SH-SY5Y (cell line): ENCODE results near the gene GPR157.

Experiments
- GATA2 ChIP-seq: IDR thresholded peaks from 2 replicates; pipeline ENCODE4 v1.6.1; 2011; ENCODE audit warnings: mild to moderate bottlenecking, low read depth, low read length
- GATA3 ChIP-seq: IDR thresholded peaks from 2 replicates; pipeline ENCODE4 v1.6.1; 2011; ENCODE audit warnings: low read depth, mild to moderate bottlenecking, low read length, moderate library complexity

Gene GPR157

GRCh38 chr1:9128520-9129265, at the start of gene GPR157:
GPR157 (minus strand) TSS chr1:9129102; CDS start chr1:9129027, 75 bp downstream.
- TF ChIP-seq GATA3: no peak
- no peak for TF ChIP-seq GATA2

- no peak for TF ChIP-seq GATA3
- no peak for TF ChIP-seq GATA2
Observed at GRCh38 chr1:9174762-9175161, 45.9 kb upstream of the GPR157 start.

DNA sequence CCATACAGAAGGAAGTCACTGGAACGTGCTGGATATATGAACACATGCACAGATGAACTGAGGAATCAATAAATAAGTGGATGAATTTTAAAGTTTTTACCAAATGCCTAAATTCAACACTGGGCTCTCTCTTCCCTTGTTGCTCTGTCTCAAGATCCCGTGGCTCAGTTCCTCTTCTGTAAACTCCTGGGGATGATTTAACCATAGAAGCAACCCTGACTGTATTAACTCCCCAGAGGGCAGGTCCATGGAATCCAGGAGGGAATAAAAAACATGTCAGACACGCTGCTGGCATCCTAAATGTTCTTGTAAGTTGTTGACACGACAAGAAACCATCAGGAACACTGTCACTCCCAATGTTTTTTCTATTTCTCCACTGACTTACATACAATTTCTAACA, 45.3 kb upstream of the GPR157 start:
- no peak for TF ChIP-seq GATA2
- TF ChIP-seq GATA3: no peak

DNA sequence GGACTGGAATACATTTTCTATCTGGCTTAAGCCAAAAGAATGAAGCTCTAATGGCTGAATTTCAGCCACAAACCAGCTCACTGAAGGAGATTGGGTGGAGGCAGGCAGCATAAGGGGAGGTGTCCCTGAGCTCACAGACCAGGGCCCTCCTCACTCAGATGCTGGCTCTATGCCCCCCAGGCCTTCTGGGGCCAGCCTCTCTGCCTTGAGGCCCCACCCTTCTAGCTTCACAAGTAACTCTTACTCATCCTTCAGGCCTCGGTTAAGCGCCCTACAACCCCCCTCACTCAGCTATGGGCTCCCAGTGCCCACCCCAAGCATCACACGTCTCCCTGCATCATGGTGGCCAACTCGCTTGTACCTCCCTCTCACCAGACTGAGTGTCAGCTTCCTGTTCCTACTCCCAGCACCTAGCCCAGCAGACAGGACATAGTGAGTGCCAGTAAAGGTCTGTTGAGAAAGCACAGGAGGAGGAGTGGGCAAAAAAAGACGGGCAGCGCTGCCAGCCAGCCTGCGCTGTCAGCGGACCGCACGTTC, 40.8 kb upstream of the GPR157 start:
- TF ChIP-seq GATA3: no peak
- no peak for TF ChIP-seq GATA2

DNA sequence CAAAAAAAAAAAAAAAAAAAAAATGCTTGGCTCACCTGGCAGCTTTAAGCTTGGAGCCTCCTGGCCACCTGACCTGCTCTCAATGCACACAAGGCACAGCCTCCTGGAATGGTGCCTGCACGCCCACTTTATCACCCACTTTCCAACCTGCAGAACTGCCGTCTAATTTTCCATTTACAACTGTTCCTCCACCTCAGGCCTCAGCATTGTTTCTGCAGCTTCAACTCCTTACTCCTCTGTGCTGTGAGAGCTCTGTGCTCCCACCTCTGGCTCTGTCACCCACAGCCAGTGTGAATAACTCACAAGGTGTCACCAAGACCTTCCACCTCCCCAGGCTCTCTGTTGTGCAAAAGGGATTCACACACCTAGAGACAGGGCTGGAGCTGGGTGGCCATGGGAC, 38.7 kb upstream of the GPR157 start:
- TF ChIP-seq GATA2 (no peak), GATA3 (no peak)

DNA sequence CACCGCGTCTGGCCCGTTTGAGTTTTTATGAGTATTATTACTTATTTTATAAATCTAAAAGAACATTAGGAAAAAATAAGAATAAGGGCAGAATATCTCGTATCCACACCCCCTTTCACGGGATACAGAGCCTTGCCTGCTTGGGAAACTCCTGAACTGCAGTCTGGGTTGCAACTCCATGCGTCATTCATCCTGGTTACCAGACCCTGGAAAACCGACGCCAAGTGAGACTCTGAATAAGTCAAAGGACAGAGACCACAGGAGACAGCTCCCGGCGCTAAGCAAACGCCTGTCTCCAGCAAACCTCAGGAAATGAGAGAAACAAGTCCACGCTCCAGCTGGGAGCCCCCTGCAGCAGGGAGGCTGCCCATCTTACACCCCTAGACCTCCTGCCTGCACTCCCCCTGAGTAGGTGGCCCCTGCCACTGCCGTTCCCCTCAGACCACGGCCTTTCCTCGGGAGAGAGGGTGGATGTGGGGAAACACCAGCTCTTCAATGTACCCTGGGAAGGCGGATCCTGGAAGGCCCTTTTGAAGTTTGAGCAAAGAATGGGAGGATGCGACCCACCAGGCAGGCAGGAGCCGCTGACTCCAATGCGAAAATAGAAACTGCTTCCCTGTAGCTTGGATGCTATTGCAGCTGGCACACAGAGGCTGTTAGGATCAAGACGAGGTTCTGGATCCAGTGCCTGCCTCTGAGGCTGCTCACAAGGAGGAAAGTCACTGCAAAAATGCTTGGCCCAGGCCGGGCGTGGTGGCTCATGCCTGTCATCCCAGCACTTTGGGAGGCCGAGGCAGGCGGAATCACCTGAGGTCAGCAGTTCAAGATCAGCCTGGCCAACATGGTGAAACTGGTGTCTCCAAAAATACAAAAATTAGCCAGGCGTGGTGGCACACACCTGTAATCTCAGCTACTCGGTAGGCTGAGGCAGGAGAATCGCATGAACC, 37.7 kb upstream of the GPR157 start:
- TF ChIP-seq GATA2: no peak
- no peak for TF ChIP-seq GATA3

- TF ChIP-seq GATA2 (no peak), GATA3 (no peak)
Observed at GRCh38 chr1:9165396-9165795, 36.5 kb upstream of the GPR157 start.

DNA sequence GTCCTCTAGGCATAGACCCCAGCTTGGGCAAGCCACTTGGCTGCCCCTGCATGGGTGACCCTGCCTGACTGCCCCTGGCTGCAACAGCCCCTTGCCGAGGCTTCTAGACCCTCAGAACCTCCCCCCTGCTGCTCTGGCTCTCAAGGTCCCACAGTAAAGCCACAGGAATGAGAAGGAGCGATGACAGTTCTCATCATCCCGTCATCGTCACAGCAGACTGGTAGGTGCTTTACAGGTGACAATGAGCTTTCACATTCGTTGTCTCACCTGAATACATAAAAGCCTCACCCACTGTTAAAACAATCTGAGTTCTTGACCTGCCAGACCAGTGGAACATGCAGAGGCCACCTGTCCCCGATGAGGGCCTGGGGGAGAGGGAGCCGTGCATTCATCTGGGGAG, 36.0 kb upstream of the GPR157 start:
- TF ChIP-seq GATA3 (no peak), GATA2 (no peak)

DNA sequence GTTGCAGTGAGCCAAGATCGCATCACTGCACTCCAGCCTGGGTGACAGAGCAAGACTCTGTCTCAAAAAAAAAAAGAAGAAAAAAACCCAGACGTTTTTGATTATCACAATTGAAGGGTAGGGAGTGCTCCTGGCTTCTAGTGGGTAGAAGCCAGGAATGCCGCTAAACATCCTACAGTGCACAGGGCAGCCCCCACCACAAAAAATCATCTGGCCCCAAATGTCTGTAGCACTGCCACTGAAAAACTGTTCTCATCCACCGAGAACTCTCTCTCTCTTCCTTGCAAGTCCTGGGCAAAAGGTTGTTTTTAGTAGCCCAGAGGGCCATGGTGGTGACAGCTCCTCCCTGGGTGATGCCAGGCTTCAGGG, 35.6 kb upstream of the GPR157 start:
- TF ChIP-seq GATA3 (no peak), GATA2 (no peak)

GRCh38 chr1:9161963-9162362, 33.1 kb upstream of the GPR157 start:
- no peak for TF ChIP-seq GATA2
- TF ChIP-seq GATA3: no peak

DNA sequence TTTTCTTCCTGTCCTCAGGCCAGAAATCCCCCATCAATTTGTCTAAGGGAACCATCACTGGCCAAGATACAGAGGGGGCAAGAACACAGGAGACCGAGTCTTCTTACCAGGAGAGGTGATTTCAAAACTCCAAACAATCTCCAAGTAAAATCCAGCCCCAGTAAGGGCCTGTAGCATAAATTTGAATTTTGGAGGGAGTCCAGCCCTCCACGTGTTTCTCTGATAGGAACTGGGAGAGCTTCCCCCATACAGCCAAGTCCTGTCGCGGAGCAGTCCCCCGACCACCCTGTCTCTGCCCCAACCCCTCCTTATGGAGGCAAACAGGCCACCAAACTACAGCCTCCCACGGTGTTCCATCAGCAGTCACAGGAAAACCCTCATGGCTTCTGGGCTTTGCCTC, 32.4 kb upstream of the GPR157 start:
- TF ChIP-seq GATA2 (no peak), GATA3 (no peak)

- TF ChIP-seq GATA3: no peak
- no peak for TF ChIP-seq GATA2
Observed at GRCh38 chr1:9160079-9160717, 31.3 kb upstream of the GPR157 start.

GRCh38 chr1:9155879-9156278, 27.0 kb upstream of the GPR157 start:
- TF ChIP-seq GATA3 (no peak), GATA2 (no peak)

- no peak for TF ChIP-seq GATA3
Observed at GRCh38 chr1:9153152-9153551, 24.2 kb upstream of the GPR157 start.

DNA sequence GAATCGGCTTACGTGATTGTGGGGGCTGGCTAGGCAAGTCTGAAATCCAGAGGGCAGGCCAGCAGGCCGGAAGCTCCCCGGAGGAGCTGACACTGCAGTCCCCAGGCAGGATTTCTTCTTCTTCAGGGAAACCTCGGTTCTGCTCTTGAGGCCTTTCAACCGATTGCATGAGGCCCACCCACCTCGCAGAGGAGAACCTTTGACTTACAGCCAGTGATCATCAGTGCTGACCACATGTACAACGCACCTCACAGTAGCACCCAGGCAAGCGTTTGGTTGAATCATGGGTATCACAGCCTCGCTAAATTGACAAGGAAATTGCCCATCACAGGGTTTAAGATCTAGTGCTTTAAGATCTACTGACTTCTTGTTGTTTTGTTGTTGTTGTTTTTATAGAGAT, 23.6 kb upstream of the GPR157 start:
- no peak for TF ChIP-seq GATA2
- TF ChIP-seq GATA3: no peak
